Tibial nerve (tissue), 4 donors: ENCODE results near the gene RUNX1. TPM values are rescaled to one million over a fixed set of nuclear protein-coding genes. Genes with fewer than 3 reads are reported as not detected.

Experiments used
- DNase-seq, 2 donors: peaks; one replicate each; pipeline ENCODE4 v3.0.0-alpha.2; 2019; ENCODE audit warnings: low spot score in 2 of 2
- H3K27ac ChIP-seq, 4 donors: fragments of 200-600 bp; sonication (generic) in 3 of 4; one replicate each; pipeline ENCODE4 v1.5.1; 2017 to 2019; ENCODE audit warnings: mild to moderate bottlenecking in 1 of 4
- H3K27me3 ChIP-seq, 2 donors: fragments of 200-600 bp; sonication (generic) in 1 of 2; one replicate each; pipeline versions ENCODE4 v1.5.1 to v1.6.0; 2017 to 2019
- H3K36me3 ChIP-seq, 3 donors: fragments of 200-600 bp; sonication (generic); one replicate each; pipeline ENCODE4 v1.5.1; 2018 to 2019
- H3K4me1 ChIP-seq, 4 donors: fragments of 200-600 bp; sonication (generic) in 3 of 4; one replicate each; pipeline ENCODE4 v1.5.1; 2017 to 2019
- H3K4me3 ChIP-seq, 4 donors: fragments of 200-600 bp; sonication (generic) in 3 of 4; one replicate each; pipeline ENCODE4 v1.5.1; 2017 to 2019; ENCODE audit warnings: mild to moderate bottlenecking in 1 of 4, moderate library complexity in 1 of 4
- H3K9me3 ChIP-seq, 4 donors: fragments of 200-600 bp; sonication (generic) in 3 of 4; one replicate each; pipeline ENCODE4 v1.5.1; 2017 to 2019
- CTCF ChIP-seq, 5 experiments: fragments of 200-600 bp in 3 of 5; fragments of 450-650 bp in 2 of 5; sonication (generic) in 3 of 5; IDR thresholded peaks; one replicate each; pipeline ENCODE4 v1.5.1; 2016 to 2019; ENCODE audit warnings: antibody characterized with exemption in 5 of 5, mild to moderate bottlenecking in 3 of 5, moderate library complexity in 2 of 5
- EP300 ChIP-seq, 2 donors: sonication (generic); formaldehyde crosslinking; IDR thresholded peaks; one replicate each; pipeline ENCODE4 v1.6.1; 2017; ENCODE audit warnings: antibody characterized with exemption in 2 of 2, mild to moderate bottlenecking in 1 of 2
- POLR2A ChIP-seq, 2 donors: fragments of 450-650 bp; IDR thresholded peaks; one replicate each; pipeline ENCODE4 v1.6.1; 2017; ENCODE audit warnings: antibody characterized with exemption in 2 of 2, mild to moderate bottlenecking in 2 of 2, moderate library complexity in 2 of 2
- WGBS, 2 donors: methylation state at CpG; one replicate each; pipeline ENCODE4 v1.1.5; 2018; 5-methylcytosine and 5-hydroxymethylcytosine counted together
- total RNA-seq, 4 donors: library from RNA; depleted of rRNA; stranded (reverse); fragments of >200 nt; gene quantifications; one replicate each; pipeline ENCODE4 v1.1.0, GENCODE V29; 2016

The RUNX1 gene
- total RNA-seq, 4 donors from 2014 or later = 23.6 to 36.9 (median 26.3) TPM

GRCh38 chr21:34981791-34982190, 67.3 kb downstream of the RUNX1 start:
- H3K27me3 ChIP-seq = no peaks in the 10 kb centered on the region
- H3K27ac ChIP-seq = no peak overlapping the region
- TF ChIP-seq POLR2A (IDR thresholded peaks at IDR 0.05) (no peak), CTCF (IDR thresholded peaks at IDR 0.05) (no peak), EP300 (IDR thresholded peaks at IDR 0.05) (no peak)
- no peak overlapping the region for H3K4me3 ChIP-seq
- H3K36me3 ChIP-seq = no peaks in the 10 kb centered on the region
- WGBS, 2 donors = 91% methylated on average over 7 of the region's 7 CpGs
- DNase-seq = no peak
- peaks cover 0 to 10% (median 0%) of the 10 kb centered on the region in 4 donors for H3K4me1 ChIP-seq
- no peaks in the 10 kb centered on the region for H3K9me3 ChIP-seq

GRCh38 chr21:34980423-34981115, 68.5 kb downstream of the RUNX1 start:
- Histone ChIP-seq H3K4me3 (no peak overlapping the region), H3K27me3 (no peaks in the 10 kb centered on the region), H3K4me1 (peaks cover 0 to 10% (median 0%) of the 10 kb centered on the region in 4 donors), H3K9me3 (no peaks in the 10 kb centered on the region), H3K36me3 (no peaks in the 10 kb centered on the region), H3K27ac (peak overlapping the region in 2 of 4 donors; percentile 42 to 53)
- TF ChIP-seq POLR2A (IDR thresholded peaks at IDR 0.05) = no peak
- TF ChIP-seq CTCF (IDR thresholded peaks at IDR 0.05) = no peak
- TF ChIP-seq EP300 (IDR thresholded peaks at IDR 0.05) = no peak
- DNase-seq = no peak
- WGBS, 2 donors = 54 to 57% methylated on average over 8 of the region's 8 CpGs

- Histone ChIP-seq H3K4me1 (peaks cover 0 to 10% (median 0%) of the 10 kb centered on the region in 4 donors), H3K27ac (no peak overlapping the region), H3K9me3 (no peaks in the 10 kb centered on the region), H3K4me3 (no peak overlapping the region), H3K27me3 (no peaks in the 10 kb centered on the region), H3K36me3 (no peaks in the 10 kb centered on the region)
- no peak for TF ChIP-seq EP300 (IDR thresholded peaks at IDR 0.05)
- no peak for TF ChIP-seq POLR2A (IDR thresholded peaks at IDR 0.05)
- no peak for TF ChIP-seq CTCF (IDR thresholded peaks at IDR 0.05)
- no peak for DNase-seq
- 85 to 94% methylated on average over 4 of the region's 4 CpGs for WGBS, 2 donors
These were observed 69.7 kb downstream of the RUNX1 start for GRCh38 chr21:34979383-34979782.

GRCh38 chr21:34977333-34977732, 71.8 kb downstream of the RUNX1 start:
- 88 to 90% methylated on average over 1 of the region's 1 CpG for WGBS, 2 donors
- H3K27ac ChIP-seq = no peak overlapping the region
- DNase-seq = no peak
- no peaks in the 10 kb centered on the region for H3K36me3 ChIP-seq
- H3K9me3 ChIP-seq = no peaks in the 10 kb centered on the region
- H3K27me3 ChIP-seq = no peaks in the 10 kb centered on the region
- peaks cover 0 to 7% (median 2%) of the 10 kb centered on the region in 4 donors for H3K4me1 ChIP-seq
- TF ChIP-seq POLR2A (IDR thresholded peaks at IDR 0.05) (no peak), CTCF (IDR thresholded peaks at IDR 0.05) (no peak), EP300 (IDR thresholded peaks at IDR 0.05) (no peak)
- no peak overlapping the region for H3K4me3 ChIP-seq

DNA sequence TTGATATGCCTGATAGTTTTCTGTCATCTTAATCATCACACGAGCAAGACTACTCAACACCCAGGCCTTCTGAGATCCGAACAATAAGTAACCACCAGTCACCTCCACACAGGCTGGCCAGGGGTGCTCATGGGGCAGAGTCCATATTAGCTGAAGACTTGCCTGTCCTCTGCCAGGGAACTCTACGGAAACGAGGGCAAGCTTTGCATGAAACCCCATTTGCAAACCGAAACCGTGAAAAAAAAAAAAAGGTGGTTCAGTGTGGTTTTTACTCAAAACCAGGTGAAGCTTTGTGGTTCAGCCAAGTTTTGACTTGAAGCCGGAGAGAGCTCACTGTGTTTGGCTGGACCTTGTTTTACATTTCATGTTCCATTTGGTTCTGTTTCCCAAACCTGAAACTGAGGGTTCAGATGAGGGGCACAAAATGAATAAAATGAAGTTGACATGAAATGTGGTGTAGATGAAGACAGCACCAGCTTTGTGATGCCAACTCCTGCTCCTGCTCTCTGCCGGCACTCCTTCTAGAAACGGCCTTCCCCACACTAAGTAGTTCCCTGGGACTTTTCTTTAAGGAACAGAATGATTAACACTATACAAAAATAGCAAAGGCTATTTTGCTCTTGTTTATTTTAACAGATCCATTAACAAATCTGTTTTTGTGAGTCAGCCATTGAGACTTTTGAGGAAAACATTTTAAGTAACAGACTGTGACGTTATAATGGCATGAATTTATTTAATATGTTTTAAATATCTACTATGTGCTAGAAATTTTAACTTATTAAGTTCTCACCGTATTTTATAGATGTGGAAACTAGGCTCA, 74.7 kb downstream of the RUNX1 start:
- no peak for DNase-seq
- no peak for TF ChIP-seq POLR2A (IDR thresholded peaks at IDR 0.05)
- no peak for TF ChIP-seq EP300 (IDR thresholded peaks at IDR 0.05)
- peaks cover 0 to 4% (median 0%) of the 10 kb centered on the region in 4 donors for H3K4me1 ChIP-seq
- H3K27ac ChIP-seq = no peak overlapping the region
- no peaks in the 10 kb centered on the region for H3K27me3 ChIP-seq
- no peaks in the 10 kb centered on the region for H3K9me3 ChIP-seq
- 84 to 85% methylated on average over 11 of the region's 11 CpGs for WGBS, 2 donors
- H3K4me3 ChIP-seq = no peak overlapping the region
- no peaks in the 10 kb centered on the region for H3K36me3 ChIP-seq
